ENCODE data around the gene PIEZO1. TPM values are rescaled to one million over a fixed set of nuclear protein-coding genes. Genes with fewer than 3 reads are reported as not detected.

Gene PIEZO1
- polyA plus RNA-seq, 6 donors from 2014 or later = 4.0 to 17.2 (median 6.2) TPM

DNA sequence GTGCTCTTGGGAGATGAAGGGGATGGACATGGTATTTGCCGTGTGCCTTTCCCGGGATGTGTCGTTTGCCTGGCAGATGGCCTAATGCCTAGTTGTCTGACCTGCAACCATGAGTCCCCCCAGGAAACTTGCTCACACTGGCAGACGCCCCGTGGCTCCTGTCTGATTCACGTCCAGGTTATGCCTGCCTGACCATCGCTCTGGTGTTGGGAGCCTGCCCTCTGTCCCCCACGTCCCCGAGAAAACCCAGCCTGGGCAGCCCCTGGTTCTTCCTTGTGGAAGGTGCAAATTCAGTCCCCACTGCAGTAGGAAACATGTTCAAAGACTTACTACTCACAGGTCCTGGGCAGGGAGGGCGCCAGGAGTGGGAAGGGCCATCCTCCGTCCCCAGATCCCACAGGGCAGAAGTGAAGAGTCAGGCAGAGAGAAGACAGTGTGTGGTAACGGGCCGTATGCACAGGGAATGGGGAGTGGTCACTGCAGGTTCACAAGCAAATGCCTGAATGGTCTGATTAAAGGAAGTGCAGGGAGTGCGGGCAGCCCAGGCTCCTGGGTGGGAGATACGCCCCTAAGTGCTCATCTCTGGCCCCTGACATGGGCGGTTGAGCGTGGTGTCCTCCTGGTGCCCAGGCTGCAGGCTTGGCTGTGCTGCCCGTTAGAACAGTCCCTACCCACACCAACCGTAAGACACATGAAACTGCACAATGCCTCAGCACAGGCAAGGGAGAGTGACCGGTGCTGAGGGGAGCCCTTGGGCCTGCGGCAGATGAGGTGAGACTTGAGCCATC lies 94.5 kb downstream of the PIEZO1 start:
- H3K27ac Mint-ChIP-seq = peak overlapping the region in 2 of 6 donors; percentile 15 to 65
- DNase-seq (no peak), ATAC-seq (ENCODE audit: low read depth in 2 of 2) (no peak)
- H3K9me3 Mint-ChIP-seq = no peaks in the 10 kb centered on the region
- no peaks in the 10 kb centered on the region for H3K36me3 Mint-ChIP-seq
- peaks cover 15 to 31% (median 29%) of the 10 kb centered on the region in 3 donors for H3K4me1 Mint-ChIP-seq
- peak overlapping the region in 5 of 8 donors; percentile 29 to 76 (median 43) for H3K4me3 Mint-ChIP-seq
- no peaks in the 10 kb centered on the region for H3K27me3 Mint-ChIP-seq

DNA sequence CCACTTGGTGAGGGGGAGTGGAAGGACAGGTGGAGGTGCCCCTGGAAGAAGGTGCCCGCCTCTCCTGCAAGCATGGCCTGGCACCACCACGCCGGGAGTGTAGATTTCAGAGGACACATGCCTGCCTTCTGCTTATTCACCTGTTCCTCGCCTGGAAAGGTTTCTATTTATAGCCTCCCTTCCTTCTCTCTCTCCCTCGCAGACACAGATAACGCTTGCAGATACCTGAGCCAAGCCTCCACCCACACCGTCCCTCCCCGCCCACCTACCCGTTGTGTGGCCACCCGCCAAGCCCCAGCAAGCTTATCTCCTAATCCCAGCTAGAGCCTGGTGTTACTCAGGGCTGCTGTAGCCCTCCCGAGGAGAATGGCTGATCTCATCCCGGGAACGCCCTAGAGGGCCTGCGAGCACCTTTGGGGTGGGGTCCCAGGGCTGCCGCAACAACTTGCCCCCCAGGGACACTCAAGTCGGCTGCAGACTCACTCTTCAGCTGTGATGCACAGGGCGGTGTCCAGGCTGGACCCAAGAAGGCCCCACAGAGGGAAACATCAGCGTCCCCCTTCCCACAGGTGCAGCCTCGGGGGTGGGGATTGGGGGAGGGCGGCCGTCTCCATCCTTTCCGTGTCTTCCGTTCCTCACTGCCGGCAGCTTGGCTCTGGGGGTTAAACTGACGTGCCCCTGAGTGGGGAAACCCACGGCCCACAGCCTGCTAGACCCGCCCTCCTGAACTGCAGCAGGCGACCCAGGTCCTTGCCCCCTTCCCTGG lies 96.8 kb downstream of the PIEZO1 start:
- Mint-ChIP-seq H3K27me3 (no peaks in the 10 kb centered on the region), H3K36me3 (no peaks in the 10 kb centered on the region), H3K27ac (peak overlapping the region in 3 of 6 donors; percentile 53 to 81 (median 72)), H3K9me3 (no peaks in the 10 kb centered on the region), H3K4me3 (peak overlapping the region in 5 of 8 donors; percentile 15 to 74 (median 42)), H3K4me1 (peaks cover 16 to 54% (median 43%) of the 10 kb centered on the region in 3 donors)
- ATAC-seq (ENCODE audit: low read depth in 2 of 2) (no peak), DNase-seq (no peak)

DNA sequence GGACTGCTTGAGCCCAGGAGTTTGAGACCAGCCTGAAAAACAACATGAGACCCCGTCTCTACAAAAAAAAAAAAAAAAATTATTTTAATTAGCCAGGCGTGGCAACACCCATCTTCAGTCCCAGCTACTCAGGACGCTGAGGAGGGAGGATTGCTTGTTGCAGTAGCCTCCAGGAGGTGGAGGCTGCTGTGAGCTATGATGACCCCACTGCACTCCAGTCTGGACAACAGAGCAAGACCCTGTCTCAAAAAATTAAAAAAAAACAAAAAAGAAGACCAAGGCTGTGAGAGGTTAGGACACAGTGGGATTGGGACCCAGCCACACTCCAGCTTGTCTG lies 97.4 kb downstream of the PIEZO1 start:
- DNase-seq (no peak), ATAC-seq (ENCODE audit: low read depth in 2 of 2) (no peak)
- H3K9me3 Mint-ChIP-seq = no peaks in the 10 kb centered on the region
- no peaks in the 10 kb centered on the region for H3K27me3 Mint-ChIP-seq
- peak overlapping the region in 4 of 8 donors; percentile 39 to 74 (median 68) for H3K4me3 Mint-ChIP-seq
- H3K36me3 Mint-ChIP-seq = no peaks in the 10 kb centered on the region
- H3K4me1 Mint-ChIP-seq = peaks cover 16 to 54% (median 39%) of the 10 kb centered on the region in 3 donors
- no peak overlapping the region for H3K27ac Mint-ChIP-seq

DNA sequence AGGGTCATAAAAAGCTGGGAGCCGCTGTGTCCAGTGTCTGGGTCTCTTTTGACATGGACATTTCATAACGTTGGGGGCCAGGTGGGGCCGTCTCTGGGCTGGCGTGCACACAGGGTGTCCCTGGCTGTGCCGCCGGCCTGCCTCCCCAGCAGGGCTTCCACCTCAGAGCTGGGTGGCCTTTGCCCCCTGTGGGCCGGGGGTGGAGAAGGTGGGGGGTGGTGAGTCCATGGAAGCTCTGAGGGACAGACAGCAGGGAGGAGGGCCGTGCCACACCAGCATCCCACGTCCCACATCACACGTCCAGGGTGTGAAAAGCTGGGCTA lies 97.8 kb downstream of the PIEZO1 start:
- ATAC-seq (ENCODE audit: low read depth in 2 of 2) (no peak), DNase-seq (no peak)
- Mint-ChIP-seq H3K9me3 (no peaks in the 10 kb centered on the region), H3K27me3 (no peaks in the 10 kb centered on the region), H3K27ac (no peak overlapping the region), H3K36me3 (no peaks in the 10 kb centered on the region), H3K4me3 (peak overlapping the region in 7 of 8 donors; percentile 15 to 83 (median 75)), H3K4me1 (peaks cover 20 to 53% (median 39%) of the 10 kb centered on the region in 3 donors)

DNA sequence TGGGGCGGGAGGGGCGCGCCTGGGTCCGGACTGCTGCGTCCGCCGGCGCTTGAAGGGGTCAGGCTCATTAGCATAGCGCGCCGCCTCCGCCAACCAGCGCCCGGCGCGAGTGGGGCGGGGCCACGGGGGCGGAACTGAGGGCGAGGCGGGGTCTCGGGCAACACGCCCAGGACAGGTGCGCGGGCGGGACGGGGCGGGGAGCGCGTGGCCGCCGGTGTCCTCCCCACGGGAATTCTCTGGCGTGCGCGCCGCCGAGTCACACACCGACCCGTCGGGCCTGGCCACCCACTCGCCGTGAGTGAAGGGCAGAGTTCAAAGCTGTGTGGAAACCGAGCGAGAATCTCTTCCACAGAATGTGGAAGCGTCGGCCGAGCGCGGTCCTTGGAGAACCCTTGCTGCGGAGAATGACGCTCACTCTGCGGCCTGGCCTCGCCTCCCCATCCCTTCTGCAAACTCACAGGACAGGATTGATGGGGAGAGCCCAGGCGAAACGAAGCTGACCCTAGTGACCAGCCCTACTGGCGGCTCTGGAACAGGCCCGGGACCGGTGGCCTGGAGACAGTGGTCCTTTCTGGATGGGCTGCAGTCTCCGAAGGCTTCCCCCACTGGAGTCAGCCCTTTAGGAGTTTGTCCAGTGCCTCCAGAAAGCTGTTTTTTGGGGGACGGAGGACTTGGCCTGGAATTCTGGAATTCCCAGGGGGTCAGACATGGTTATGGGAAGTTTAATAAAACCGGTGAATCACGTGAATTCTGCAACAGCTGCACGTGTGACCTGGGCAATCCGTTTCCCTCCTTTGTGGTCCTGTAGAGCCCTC lies 98.4 kb downstream of the PIEZO1 start, which contains the start of gene SNAI3:
TSS of gene SNAI3 (minus strand) at position 69 of the 815 bp plus-strand sequence. CDS start 101 bp downstream, outside the sequence.
- peak; percentile 66 to 67 for ATAC-seq (ENCODE audit: low read depth in 2 of 2)

DNA sequence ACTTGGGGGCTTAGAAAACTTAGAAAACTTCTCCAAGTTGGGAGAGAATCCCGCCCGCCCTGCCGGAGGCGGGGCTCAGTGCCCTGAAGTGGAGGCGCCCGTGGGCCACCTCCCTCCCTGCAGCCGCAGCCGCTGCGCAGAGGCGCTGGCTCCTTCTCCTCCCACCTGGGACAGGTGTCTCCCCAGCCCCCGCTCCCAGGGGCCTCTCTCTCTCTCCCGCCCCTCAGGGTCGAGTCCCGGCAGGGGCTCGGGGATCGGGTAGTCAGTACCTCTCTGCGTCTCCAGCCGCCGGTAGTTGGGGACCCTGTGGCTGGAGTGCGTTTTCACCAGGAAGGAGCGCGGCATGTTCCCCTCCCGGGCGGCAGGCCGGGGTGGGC lies 99.0 kb downstream of the PIEZO1 start:
- Mint-ChIP-seq H3K4me1 (peaks cover 24 to 53% (median 39%) of the 10 kb centered on the region in 3 donors), H3K4me3 (peak overlapping the region; percentile 77 to 94 (median 85)), H3K9me3 (no peaks in the 10 kb centered on the region), H3K27ac (peak overlapping the region in 1 of 6 donors; percentile 86), H3K36me3 (no peaks in the 10 kb centered on the region), H3K27me3 (no peaks in the 10 kb centered on the region)
- DNase-seq = no peak
- ATAC-seq (ENCODE audit: low read depth in 2 of 2) = peak; percentile 13 to 15

More for the DNA sequence above, 98.4 kb downstream of the PIEZO1 start, which contains the start of gene SNAI3:
- H3K9me3 Mint-ChIP-seq = no peaks in the 10 kb centered on the region
- H3K27ac Mint-ChIP-seq = peak within 1 kb of the TSS in 2 of 6 donors; percentile 53 to 88
- peak within 1 kb of the TSS; percentile 77 to 94 (median 85) for H3K4me3 Mint-ChIP-seq
- peaks cover 22 to 53% (median 39%) of the 10 kb centered on the region in 3 donors for H3K4me1 Mint-ChIP-seq
- H3K36me3 Mint-ChIP-seq = no peaks in the 10 kb centered on the region
- H3K27me3 Mint-ChIP-seq = no peaks in the 10 kb centered on the region
- DNase-seq = peak; percentile 90

DNA sequence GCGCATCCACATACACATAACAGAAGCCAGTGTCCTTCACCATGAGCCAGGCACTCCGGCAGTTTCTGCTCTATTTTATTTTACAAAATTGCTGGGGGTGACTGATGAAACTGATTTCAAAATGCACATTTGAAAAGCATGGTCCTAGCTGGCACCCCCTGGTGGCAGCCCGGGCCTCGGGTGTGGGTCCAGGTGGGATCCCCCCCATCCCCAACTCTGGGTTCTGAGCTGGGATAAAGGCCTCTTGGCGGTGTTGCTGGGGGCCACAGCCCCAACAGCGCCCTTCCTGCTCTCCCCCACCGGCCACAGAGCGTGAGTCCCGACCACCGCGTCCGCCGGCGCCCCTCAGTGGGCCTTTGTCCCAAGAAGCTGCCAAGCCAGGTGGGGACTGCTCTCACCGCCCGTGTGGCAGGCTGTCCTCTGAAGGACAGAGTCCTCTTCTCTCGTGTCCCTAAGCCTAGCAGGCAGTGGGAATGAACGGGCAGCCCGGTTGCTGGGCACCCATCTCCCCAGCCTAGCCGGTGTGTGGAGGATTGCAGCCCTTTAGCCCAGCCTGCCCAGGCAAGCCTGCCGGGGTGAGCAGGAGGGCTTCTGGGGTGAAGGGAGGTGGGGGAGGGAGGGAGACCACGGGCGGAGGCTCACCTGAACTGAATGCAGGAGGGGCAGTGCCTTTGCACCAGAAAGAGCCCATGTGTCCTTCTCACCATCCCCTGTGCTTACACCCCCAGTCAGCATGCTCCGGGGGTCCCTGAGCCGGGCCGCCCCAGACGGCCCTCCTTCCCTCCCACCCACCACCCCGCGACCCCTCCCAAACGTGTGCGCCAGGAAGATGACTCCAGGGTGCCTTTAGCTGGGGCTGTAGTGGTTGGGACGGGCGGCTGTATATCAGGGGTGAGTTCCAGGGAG lies 99.6 kb downstream of the PIEZO1 start:
- DNase-seq (peak; percentile 59), ATAC-seq (ENCODE audit: low read depth in 2 of 2) (peak; percentile 10 to 19)
- peak overlapping the region in 1 of 6 donors; percentile 88 for H3K27ac Mint-ChIP-seq
- no peaks in the 10 kb centered on the region for H3K27me3 Mint-ChIP-seq
- peak overlapping the region; percentile 77 to 94 (median 85) for H3K4me3 Mint-ChIP-seq
- H3K4me1 Mint-ChIP-seq = peaks cover 22 to 51% (median 39%) of the 10 kb centered on the region in 3 donors
- H3K9me3 Mint-ChIP-seq = no peaks in the 10 kb centered on the region
- H3K36me3 Mint-ChIP-seq = no peaks in the 10 kb centered on the region

DNA sequence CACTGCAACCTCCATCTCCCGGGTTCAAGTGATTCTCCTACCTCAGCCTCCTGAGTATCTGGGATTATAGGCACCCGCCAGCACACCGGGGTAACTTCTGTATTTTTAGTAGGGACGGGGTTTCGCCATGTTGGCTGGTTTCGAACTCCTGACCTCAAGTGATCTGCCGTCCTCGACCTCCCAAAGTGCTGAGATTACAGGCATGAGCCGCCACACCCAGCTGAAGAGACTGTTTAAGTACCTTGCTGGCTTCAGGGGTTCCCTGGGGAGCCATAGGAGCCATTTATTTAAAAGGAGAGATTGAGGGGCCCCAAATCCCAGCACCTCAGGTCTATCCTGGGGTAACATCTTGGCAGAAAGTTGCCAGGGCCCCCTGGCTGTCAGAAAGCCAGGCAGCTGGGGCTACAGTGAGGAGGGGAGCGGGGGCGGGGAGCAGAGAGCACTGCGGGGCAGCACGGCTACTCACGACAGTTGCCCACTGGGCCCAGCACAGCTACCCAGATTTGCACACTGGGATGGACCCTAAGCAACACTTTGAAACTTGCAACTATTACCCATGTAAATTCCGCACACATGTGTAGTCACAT lies 100.4 kb downstream of the PIEZO1 start:
- Mint-ChIP-seq H3K27ac (peak overlapping the region in 1 of 6 donors; percentile 56), H3K9me3 (no peaks in the 10 kb centered on the region), H3K27me3 (no peaks in the 10 kb centered on the region), H3K4me1 (peaks cover 21 to 50% (median 37%) of the 10 kb centered on the region in 3 donors), H3K36me3 (no peaks in the 10 kb centered on the region), H3K4me3 (peak overlapping the region in 6 of 8 donors; percentile 77 to 92 (median 84))
- DNase-seq (no peak), ATAC-seq (ENCODE audit: low read depth in 2 of 2) (no peak)

DNA sequence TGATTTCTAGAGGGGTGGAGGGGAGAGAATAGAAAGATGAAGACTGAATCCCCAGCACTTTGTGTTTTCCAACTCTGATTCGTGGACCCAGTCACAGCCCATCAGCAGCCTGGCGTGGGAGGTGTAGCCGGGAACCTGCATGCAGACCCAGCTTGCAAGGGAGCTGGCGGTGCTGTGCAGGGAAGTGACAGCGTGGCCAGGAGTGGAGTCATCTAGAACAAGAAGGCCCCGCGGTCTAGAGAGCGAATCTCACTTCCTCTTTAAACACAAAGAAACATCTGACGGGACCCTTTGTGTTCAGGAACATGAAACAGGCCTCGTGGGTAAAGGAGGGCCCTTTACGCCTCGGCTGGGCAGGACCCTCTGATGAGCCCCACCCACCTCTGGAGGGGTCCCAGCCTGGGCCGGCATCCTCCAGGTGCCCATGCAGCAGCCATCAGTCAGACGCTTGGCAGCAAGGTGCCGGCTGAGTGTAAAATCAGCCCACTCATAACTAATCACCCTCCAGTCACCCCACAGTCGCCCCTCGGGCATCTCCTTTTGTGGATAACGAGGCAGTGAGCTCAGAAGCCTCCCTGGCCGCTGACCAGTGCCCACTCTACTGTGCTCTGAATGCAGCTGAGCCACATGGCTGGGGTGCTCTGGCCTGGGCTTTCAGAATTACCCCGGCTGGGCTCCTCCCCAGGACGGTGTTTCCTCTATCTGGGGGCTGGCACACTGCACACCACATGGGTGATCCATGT lies 103.1 kb downstream of the PIEZO1 start:
- peak; percentile 80 to 83 for ATAC-seq (ENCODE audit: low read depth in 2 of 2)
- peaks cover 21 to 50% (median 37%) of the 10 kb centered on the region in 3 donors for H3K4me1 Mint-ChIP-seq
- DNase-seq = peak; percentile 87
- H3K27ac Mint-ChIP-seq = peak overlapping the region; percentile 91 to 100 (median 98)
- no peaks in the 10 kb centered on the region for H3K36me3 Mint-ChIP-seq
- peak overlapping the region; percentile 73 to 95 (median 88) for H3K4me3 Mint-ChIP-seq
- H3K9me3 Mint-ChIP-seq = no peaks in the 10 kb centered on the region
- no peaks in the 10 kb centered on the region for H3K27me3 Mint-ChIP-seq

DNA sequence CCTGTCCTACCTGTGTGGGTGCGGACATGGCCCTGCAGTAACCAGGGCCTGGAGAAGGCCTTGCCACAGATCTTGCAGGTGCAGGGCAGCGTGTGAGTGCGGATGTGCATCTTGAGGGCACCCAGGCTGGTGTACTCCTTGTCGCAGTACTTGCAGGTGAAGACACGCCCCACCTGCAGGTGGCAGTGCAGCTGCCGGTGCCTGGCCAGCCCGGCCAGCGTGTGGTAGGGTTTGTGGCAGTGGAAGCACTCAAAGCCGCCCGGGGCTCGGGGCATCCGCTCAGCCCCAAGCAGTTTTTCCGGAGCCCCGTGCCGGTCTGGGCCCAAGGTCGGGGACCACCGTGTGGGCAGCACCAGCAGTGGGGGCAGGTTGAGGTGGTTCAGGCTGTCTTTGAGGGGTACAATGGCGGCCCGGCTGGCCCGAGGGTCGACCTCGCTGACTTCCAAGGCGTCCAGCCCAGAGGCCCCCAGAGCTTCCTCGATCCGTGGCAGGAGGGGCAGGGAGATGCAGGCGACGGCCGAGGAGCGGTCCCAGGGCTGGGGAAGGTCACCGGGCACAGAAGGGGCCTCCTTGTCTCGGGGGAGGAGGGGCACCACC lies 103.8 kb downstream of the PIEZO1 start:
- peak; percentile 20 to 24 for ATAC-seq (ENCODE audit: low read depth in 2 of 2)
- H3K9me3 Mint-ChIP-seq = no peaks in the 10 kb centered on the region

DNA sequence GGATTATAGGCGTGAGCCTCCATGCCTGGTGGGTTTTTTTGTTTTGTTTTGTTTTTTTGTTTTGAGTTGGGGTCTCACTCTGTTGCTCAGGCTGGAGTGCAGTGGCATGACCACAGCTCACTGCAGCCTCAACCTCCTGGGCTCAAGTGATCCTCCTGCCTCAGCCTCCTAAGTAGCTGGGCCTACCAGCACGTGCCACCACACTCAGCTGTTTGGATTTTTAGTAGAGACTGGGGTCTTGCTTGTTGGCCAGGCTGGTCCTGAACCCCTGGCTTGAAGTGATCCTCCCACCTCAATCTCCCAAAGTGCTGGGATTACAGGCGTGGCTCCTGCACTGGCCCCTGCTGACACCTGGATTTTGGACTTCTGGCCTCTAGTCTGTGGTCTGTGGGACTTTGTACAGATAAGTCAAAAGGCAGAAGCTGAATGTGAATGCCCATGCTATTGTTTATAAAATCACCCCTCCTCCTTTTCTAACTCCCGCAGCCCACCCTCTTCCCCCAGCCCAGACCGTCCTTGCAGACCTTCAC lies 104.4 kb downstream of the PIEZO1 start:
- peak overlapping the region in 3 of 6 donors; percentile 76 to 100 (median 92) for H3K27ac Mint-ChIP-seq
- DNase-seq (no peak), ATAC-seq (ENCODE audit: low read depth in 2 of 2) (no peak)
- H3K9me3 Mint-ChIP-seq = no peaks in the 10 kb centered on the region
- no peaks in the 10 kb centered on the region for H3K27me3 Mint-ChIP-seq
- peaks cover 21 to 52% (median 37%) of the 10 kb centered on the region in 3 donors for H3K4me1 Mint-ChIP-seq
- no peaks in the 10 kb centered on the region for H3K36me3 Mint-ChIP-seq
- peak overlapping the region in 6 of 8 donors; percentile 73 to 95 (median 88) for H3K4me3 Mint-ChIP-seq

More for the DNA sequence above, 103.8 kb downstream of the PIEZO1 start:
- H3K4me1 Mint-ChIP-seq = peaks cover 21 to 50% (median 37%) of the 10 kb centered on the region in 3 donors
- no peaks in the 10 kb centered on the region for H3K27me3 Mint-ChIP-seq
- H3K27ac Mint-ChIP-seq = peak overlapping the region in 5 of 6 donors; percentile 91 to 100 (median 98)
- peak overlapping the region; percentile 73 to 95 (median 88) for H3K4me3 Mint-ChIP-seq
- peak; percentile 33 for DNase-seq
- H3K36me3 Mint-ChIP-seq = no peaks in the 10 kb centered on the region

Data from naive B cell (primary cell).